ENCODE measurements around the gene GINS2. TPM values are rescaled to one million over a fixed set of nuclear protein-coding genes. Genes with fewer than 3 reads are reported as not detected.

The GINS2 gene
- total RNA-seq, 1 donor from 2014 or later = 6.5 TPM

GRCh38 chr16:85632709-85633437 is 55.9 kb downstream of the GINS2 start:
- H3K36me3 ChIP-seq (ENCODE audit: control insufficient read depth, insufficient read depth, low read length) = no peaks in the 10 kb centered on the region
- no peak overlapping the region for H3K4me3 ChIP-seq (ENCODE audit: low read depth, low read length)
- H3K27me3 ChIP-seq (ENCODE audit: control insufficient read depth, insufficient read depth, low read length) = no peaks in the 10 kb centered on the region
- no peak for TF ChIP-seq CTCF (IDR thresholded peaks at IDR 0.05; ENCODE audit: insufficient read depth, low read length, poor library complexity, severe bottlenecking)
- no peak for DNase-seq (ENCODE audit: low read depth)

- no peaks in the 10 kb centered on the region for H3K36me3 ChIP-seq (ENCODE audit: control insufficient read depth, insufficient read depth, low read length)
- TF ChIP-seq CTCF (IDR thresholded peaks at IDR 0.05; ENCODE audit: insufficient read depth, low read length, poor library complexity, severe bottlenecking) = peak; percentile 11
- H3K4me3 ChIP-seq (ENCODE audit: low read depth, low read length) = no peak overlapping the region
- DNase-seq (ENCODE audit: low read depth) = no peak
- H3K27me3 ChIP-seq (ENCODE audit: control insufficient read depth, insufficient read depth, low read length) = no peaks in the 10 kb centered on the region
These were observed 56.9 kb downstream of the GINS2 start for GRCh38 chr16:85631802-85632393.

GRCh38 chr16:85631230-85631629 is 57.5 kb downstream of the GINS2 start:
- Histone ChIP-seq H3K36me3 (ENCODE audit: control insufficient read depth, insufficient read depth, low read length) (no peaks in the 10 kb centered on the region), H3K27me3 (ENCODE audit: control insufficient read depth, insufficient read depth, low read length) (no peaks in the 10 kb centered on the region), H3K4me3 (ENCODE audit: low read depth, low read length) (no peak overlapping the region)
- no peak for DNase-seq (ENCODE audit: low read depth)
- TF ChIP-seq CTCF (IDR thresholded peaks at IDR 0.05; ENCODE audit: insufficient read depth, low read length, poor library complexity, severe bottlenecking) = no peak

GRCh38 chr16:85629853-85630252 is 58.9 kb downstream of the GINS2 start:
- no peaks in the 10 kb centered on the region for H3K27me3 ChIP-seq (ENCODE audit: control insufficient read depth, insufficient read depth, low read length)
- no peaks in the 10 kb centered on the region for H3K36me3 ChIP-seq (ENCODE audit: control insufficient read depth, insufficient read depth, low read length)
- TF ChIP-seq CTCF (IDR thresholded peaks at IDR 0.05; ENCODE audit: insufficient read depth, low read length, poor library complexity, severe bottlenecking) = no peak
- H3K4me3 ChIP-seq (ENCODE audit: low read depth, low read length) = no peak overlapping the region
- DNase-seq (ENCODE audit: low read depth) = no peak

- DNase-seq (ENCODE audit: low read depth) = no peak
- Histone ChIP-seq H3K27me3 (ENCODE audit: control insufficient read depth, insufficient read depth, low read length) (no peaks in the 10 kb centered on the region), H3K4me3 (ENCODE audit: low read depth, low read length) (no peak overlapping the region), H3K36me3 (ENCODE audit: control insufficient read depth, insufficient read depth, low read length) (no peaks in the 10 kb centered on the region)
- TF ChIP-seq CTCF (IDR thresholded peaks at IDR 0.05; ENCODE audit: insufficient read depth, low read length, poor library complexity, severe bottlenecking) = no peak
These were observed 59.4 kb downstream of the GINS2 start for GRCh38 chr16:85629326-85629725.

Measured in kidney epithelial cell (primary cell).